Fibroblast of pulmonary artery (primary cell): ENCODE measurements around the gene FUZ.

Experiments
- DNase-seq: peaks from one replicate; pipeline ENCODE4 v3.0.0-alpha.2; 2010; ENCODE audit warnings: low read depth
- H3K4me3 ChIP-seq: replicated peaks from 2 replicates; pipeline ENCODE4 v1.5.1; 2011; ENCODE audit warnings: low read depth, mild to moderate bottlenecking, control low read depth, low read length, moderate library complexity
- CTCF ChIP-seq: IDR thresholded peaks from 2 replicates; pipeline ENCODE4 v1.5.1; 2011; ENCODE audit warnings: mild to moderate bottlenecking, control low read depth, low read length, inconsistent platforms; ENCODE audit errors: missing control alignments

The FUZ gene

GRCh38 chr19:49859682-49860335 lies 46.7 kb upstream of the FUZ start:
- no peak for DNase-seq
- no peak overlapping the region for H3K4me3 ChIP-seq
- TF ChIP-seq CTCF: no peak

- H3K4me3 ChIP-seq: no peak overlapping the region
- no peak for DNase-seq
- TF ChIP-seq CTCF: no peak
Observed at GRCh38 chr19:49858088-49858985, 45.2 kb upstream of the FUZ start.

- TF ChIP-seq CTCF: no peak
- no peak overlapping the region for H3K4me3 ChIP-seq
- DNase-seq: no peak
Observed at GRCh38 chr19:49857838-49858087, 44.7 kb upstream of the FUZ start.

- DNase-seq: no peak
- no peak for TF ChIP-seq CTCF
- no peak overlapping the region for H3K4me3 ChIP-seq
Observed at GRCh38 chr19:49857061-49857837, 44.2 kb upstream of the FUZ start.

- no peak overlapping the region for H3K4me3 ChIP-seq
- TF ChIP-seq CTCF: no peak
- no peak for DNase-seq
Observed at GRCh38 chr19:49856574-49857021, 43.5 kb upstream of the FUZ start.

- no peak for TF ChIP-seq CTCF
- DNase-seq: no peak
- H3K4me3 ChIP-seq: no peak overlapping the region
Observed at GRCh38 chr19:49855676-49856573, 42.8 kb upstream of the FUZ start.
